Neutrophil (primary cell): ENCODE data around the gene HSBP1L1.

ENCODE experiments used
- H3K27ac ChIP-seq: fragments of 200-600 bp; sonication (generic); 2 replicates; pipeline ENCODE4 v1.5.1; 2016; ENCODE audit warnings: mild to moderate bottlenecking, moderate library complexity
- H3K27me3 ChIP-seq: fragments of 200-600 bp; sonication (generic); 2 replicates; pipeline ENCODE4 v1.6.0; 2016; ENCODE audit warnings: mild to moderate bottlenecking
- H3K36me3 ChIP-seq: fragments of 200-600 bp; sonication (generic); 2 replicates; pipeline ENCODE4 v1.5.1; 2017
- H3K4me1 ChIP-seq, 2 experiments: fragments of 200-600 bp in 1 of 2; sonication (generic) in 1 of 2; 1 replicate in 1 of 2; 2 replicates in 1 of 2; pipeline versions ENCODE4 v1.5.1 to v1.6.1; 2013 to 2016; ENCODE audit warnings: low read depth in 1 of 2, low read length in 1 of 2, mild to moderate bottlenecking in 1 of 2, moderate library complexity in 1 of 2; ENCODE audit not compliant: control insufficient read depth in 1 of 2, insufficient read depth in 1 of 2
- H3K4me3 ChIP-seq, 2 experiments: fragments of 200-600 bp in 1 of 2; sonication (generic) in 1 of 2; 1 replicate in 1 of 2; 2 replicates in 1 of 2; pipeline ENCODE4 v1.5.1; 2013 to 2016; ENCODE audit warnings: low read depth in 1 of 2, low read length in 1 of 2, mild to moderate bottlenecking in 1 of 2, moderate library complexity in 1 of 2
- H3K9me3 ChIP-seq: fragments of 200-600 bp; sonication (generic); 2 replicates; pipeline ENCODE4 v1.5.1; 2016
- CTCF ChIP-seq: fragments of 200-600 bp; sonication (generic); IDR thresholded peaks from 2 replicates; pipeline ENCODE4 v1.5.1; 2016; ENCODE audit warnings: antibody characterized with exemption

HSBP1L1 gene

GRCh38 chr18:79944126-79944731, 20.2 kb upstream of the HSBP1L1 start:
- Histone ChIP-seq H3K27me3 (no peaks in the 10 kb centered on the region), H3K27ac (no peak overlapping the region), H3K36me3 (peaks cover 58% of the 10 kb centered on the region), H3K9me3 (no peaks in the 10 kb centered on the region), H3K4me1 (peaks cover 0 to 3% of the 10 kb centered on the region in 2 experiments), H3K4me3 (no peak overlapping the region)
- TF ChIP-seq CTCF = no peak

DNA sequence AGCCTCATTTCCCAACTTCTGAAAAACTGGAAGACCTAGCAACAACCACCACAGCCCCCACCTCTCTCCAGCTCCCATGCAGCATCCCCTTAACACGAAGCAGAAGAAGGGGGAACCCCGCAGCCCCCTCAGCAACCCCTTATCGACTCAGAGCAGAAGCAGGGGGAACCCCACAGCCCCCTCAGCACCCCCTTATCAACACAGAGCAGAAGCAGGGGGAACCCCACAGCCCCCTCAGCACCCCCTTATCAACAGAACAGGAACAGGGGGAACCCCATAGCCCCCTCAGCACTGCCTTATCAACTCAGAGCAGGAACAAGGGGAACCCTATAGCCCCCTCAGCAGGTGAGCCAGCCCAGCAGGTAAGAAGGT, 19.7 kb upstream of the HSBP1L1 start:
- no peak overlapping the region for H3K27ac ChIP-seq
- no peaks in the 10 kb centered on the region for H3K9me3 ChIP-seq
- H3K36me3 ChIP-seq = peaks cover 56% of the 10 kb centered on the region
- no peaks in the 10 kb centered on the region for H3K27me3 ChIP-seq
- peaks cover 4 to 8% of the 10 kb centered on the region in 2 experiments for H3K4me1 ChIP-seq
- no peak overlapping the region for H3K4me3 ChIP-seq
- no peak for TF ChIP-seq CTCF

- no peak for TF ChIP-seq CTCF
- H3K27me3 ChIP-seq = no peaks in the 10 kb centered on the region
- H3K4me1 ChIP-seq = peaks cover 10 to 14% of the 10 kb centered on the region in 2 experiments
- no peak overlapping the region for H3K4me3 ChIP-seq
- no peaks in the 10 kb centered on the region for H3K9me3 ChIP-seq
- H3K36me3 ChIP-seq = peaks cover 49% of the 10 kb centered on the region
- no peak overlapping the region for H3K27ac ChIP-seq
Observed at GRCh38 chr18:79945118-79946042, 19.1 kb upstream of the HSBP1L1 start.

DNA sequence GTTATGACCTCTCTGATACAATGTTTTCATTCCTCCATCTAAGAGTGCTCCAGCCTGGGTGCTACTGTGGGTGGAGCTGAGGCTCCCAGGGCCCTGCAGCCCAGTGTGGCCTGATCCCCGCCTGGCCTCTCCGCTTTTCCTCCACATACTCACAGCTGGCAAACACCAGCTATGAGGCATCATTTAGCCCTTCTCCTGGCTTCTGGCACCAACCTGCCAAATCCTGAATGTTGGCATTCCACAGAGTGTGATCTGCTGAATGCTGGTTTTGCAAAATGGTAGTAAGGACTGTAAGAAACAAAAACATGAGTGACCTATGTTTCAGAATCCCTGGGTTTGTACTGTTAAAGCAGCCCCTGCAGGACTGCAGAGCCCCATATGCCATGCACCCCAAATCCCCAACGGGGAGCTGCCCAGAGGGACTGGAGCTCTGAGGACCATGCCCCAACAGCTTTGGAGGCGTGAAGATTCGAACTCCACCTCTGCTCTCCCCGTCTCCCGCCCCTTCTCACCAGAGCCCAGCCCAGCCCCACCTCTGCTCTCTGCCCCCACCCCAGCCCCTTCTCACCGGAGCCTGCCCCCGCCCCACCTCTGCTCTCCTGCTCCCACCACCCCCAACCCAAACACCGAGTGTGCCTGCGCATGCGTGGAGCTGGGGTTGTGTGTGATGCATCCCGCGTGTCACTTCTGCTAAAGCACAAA, 17.2 kb upstream of the HSBP1L1 start:
- Histone ChIP-seq H3K27ac (no peak overlapping the region), H3K4me1 (peaks cover 14 to 23% of the 10 kb centered on the region in 2 experiments), H3K27me3 (peaks cover 5% of the 10 kb centered on the region), H3K9me3 (no peaks in the 10 kb centered on the region), H3K4me3 (no peak overlapping the region), H3K36me3 (peaks cover 32% of the 10 kb centered on the region)
- no peak for TF ChIP-seq CTCF

- Histone ChIP-seq H3K4me1 (peaks cover 14 to 26% of the 10 kb centered on the region in 2 experiments), H3K9me3 (no peaks in the 10 kb centered on the region), H3K27ac (no peak overlapping the region), H3K4me3 (no peak overlapping the region), H3K36me3 (peaks cover 23% of the 10 kb centered on the region), H3K27me3 (peaks cover 14% of the 10 kb centered on the region)
- no peak for TF ChIP-seq CTCF
Observed at GRCh38 chr18:79947881-79948610, 16.4 kb upstream of the HSBP1L1 start.
